HL-60 (cell line): ENCODE data around the gene PLXNA2.

Experiments
- CTCF ChIP-seq: IDR thresholded peaks from one replicate; pipeline ENCODE4 v1.5.1; 2011; ENCODE audit warnings: low read length, control low read depth, inconsistent platforms; ENCODE audit not compliant: insufficient read depth
- POLR2AphosphoS5 ChIP-seq: IDR thresholded peaks from 2 replicates; pipeline ENCODE4 v1.6.1; 2012; ENCODE audit warnings: low read depth
- REST ChIP-seq: IDR thresholded peaks from 2 replicates; pipeline ENCODE4 v1.6.1; 2012; ENCODE audit warnings: low read depth; ENCODE audit not compliant: insufficient replicate concordance

DNA sequence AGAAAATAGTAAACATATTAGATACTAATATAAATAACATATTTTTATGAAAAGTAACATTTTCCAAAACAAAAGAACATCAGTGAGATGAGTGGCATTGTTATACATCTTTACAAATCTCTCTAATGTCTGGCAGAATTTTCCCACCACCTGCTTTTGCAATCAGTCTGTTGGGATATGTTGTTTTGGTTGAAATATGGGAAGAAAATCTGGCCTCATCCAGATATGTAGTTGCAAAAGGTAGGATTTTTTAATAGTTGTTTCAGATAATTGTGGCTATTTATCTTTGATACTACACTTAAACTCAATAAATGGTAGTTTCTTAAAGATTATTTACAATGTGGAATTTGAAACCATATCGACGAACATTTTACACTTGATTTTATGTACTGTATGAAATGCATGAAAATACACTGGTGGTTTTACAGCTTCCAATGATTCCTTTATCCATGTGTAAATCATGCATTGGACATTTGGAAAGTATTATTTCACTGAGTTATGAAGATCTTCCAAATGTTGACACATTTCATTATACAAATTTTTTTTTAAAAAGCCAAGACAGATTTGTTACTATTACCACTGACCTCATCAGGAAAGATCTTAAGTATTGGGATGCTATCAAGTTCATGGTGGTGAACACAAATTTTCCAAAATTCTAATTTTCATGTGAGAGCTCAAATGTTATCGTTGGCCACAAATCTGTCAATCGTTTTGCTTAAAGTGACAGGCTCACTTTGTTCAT lies 259.2 kb downstream of the PLXNA2 start:
- no peak for TF ChIP-seq CTCF
- TF ChIP-seq REST = no peak
- no peak for TF ChIP-seq POLR2AphosphoS5
